ENCODE measurements around the gene CYP51A1.
"Not testable (repeated sequence)": the region's sequence is repeated elsewhere in the genome, so short reads cannot be mapped to it uniquely, and the experiment has no call there.

The CYP51A1 gene

GRCh38 chr7:92121681-92122080 lies 12.6 kb downstream of the CYP51A1 start:
- no peak for TF ChIP-seq CTCF (IDR thresholded peaks at IDR 0.05; ENCODE audit: low read length, missing control alignments)
- no peak for DNase-seq (ENCODE audit: low read depth)
- H3K4me3 ChIP-seq (replicated peaks; ENCODE audit: low read depth, low read length): no peak overlapping the region

- no peak for DNase-seq (ENCODE audit: low read depth)
Measured at GRCh38 chr7:92119213-92119759, 15.0 kb downstream of the CYP51A1 start.

GRCh38 chr7:92116949-92117348 lies 17.3 kb downstream of the CYP51A1 start:
- no peak overlapping the region for H3K4me3 ChIP-seq (replicated peaks; ENCODE audit: low read depth, low read length)
- no peak for DNase-seq (ENCODE audit: low read depth)
- no peak for TF ChIP-seq CTCF (IDR thresholded peaks at IDR 0.05; ENCODE audit: low read length, missing control alignments)

More at GRCh38 chr7:92119213-92119759, 15.0 kb downstream of the CYP51A1 start:
- no peak for TF ChIP-seq CTCF (IDR thresholded peaks at IDR 0.05; ENCODE audit: low read length, missing control alignments)
- no peak overlapping the region for H3K4me3 ChIP-seq (replicated peaks; ENCODE audit: low read depth, low read length)

- H3K4me3 ChIP-seq (replicated peaks; ENCODE audit: low read depth, low read length): no peak overlapping the region
- TF ChIP-seq CTCF (IDR thresholded peaks at IDR 0.05; ENCODE audit: low read length, missing control alignments): no peak
- no peak for DNase-seq (ENCODE audit: low read depth)
Measured at GRCh38 chr7:92115821-92116220, 18.5 kb downstream of the CYP51A1 start.

GRCh38 chr7:92110857-92111256 lies 23.4 kb downstream of the CYP51A1 start:
- no peak for DNase-seq (ENCODE audit: low read depth)
- H3K4me3 ChIP-seq (replicated peaks; ENCODE audit: low read depth, low read length): no peak overlapping the region
- no peak for TF ChIP-seq CTCF (IDR thresholded peaks at IDR 0.05; ENCODE audit: low read length, missing control alignments)

- H3K4me3 ChIP-seq (replicated peaks; ENCODE audit: low read depth, low read length): no peak overlapping the region
- TF ChIP-seq CTCF (IDR thresholded peaks at IDR 0.05; ENCODE audit: low read length, missing control alignments): no peak
- DNase-seq (ENCODE audit: low read depth): no peak
Measured at GRCh38 chr7:92108821-92109220, 25.5 kb downstream of the CYP51A1 start.

GRCh38 chr7:92102862-92103261 lies 31.4 kb downstream of the CYP51A1 start:
- DNase-seq (ENCODE audit: low read depth): not testable (repeated sequence)

More at GRCh38 chr7:92102862-92103261, 31.4 kb downstream of the CYP51A1 start:
- not testable (repeated sequence) for H3K4me3 ChIP-seq (replicated peaks; ENCODE audit: low read depth, low read length)
